SJCRH30 (cell line): ENCODE measurements around the gene OR1E1. TPM values are rescaled to one million over a fixed set of nuclear protein-coding genes. Genes with fewer than 3 reads are reported as not detected.
A peak's percentile ranks its signal among the peaks of the same experiment; 100 is the strongest.
"Not testable (repeated sequence)": the region's sequence is repeated elsewhere in the genome, so short reads cannot be mapped to it uniquely, and the experiment has no call there.

ENCODE experiments used
- DNase-seq, 2 experiments: peaks; one replicate each; pipeline ENCODE4 v3.0.0-alpha.2; 2015 to 2020
- H3K27ac ChIP-seq: fragments of 250-450 bp; sonication (Bioruptor Pico); 2 replicates; pipeline ENCODE4 v1.5.1; 2020; ENCODE audit warnings: mild to moderate bottlenecking, moderate library complexity
- H3K27me3 ChIP-seq: fragments of 250-450 bp; sonication (Bioruptor Pico); 2 replicates; pipeline ENCODE4 v1.5.1; 2020; ENCODE audit warnings: mild to moderate bottlenecking, moderate library complexity
- H3K36me3 ChIP-seq: fragments of 250-450 bp; sonication (Bioruptor Pico); 2 replicates; pipeline ENCODE4 v1.5.1; 2020; ENCODE audit warnings: mild to moderate bottlenecking, moderate library complexity
- H3K4me1 ChIP-seq: fragments of 250-450 bp; sonication (Bioruptor Pico); 2 replicates; pipeline ENCODE4 v1.5.1; 2020; ENCODE audit warnings: mild to moderate bottlenecking, moderate library complexity
- H3K4me3 ChIP-seq: fragments of 250-450 bp; sonication (Bioruptor Pico); 2 replicates; pipeline ENCODE4 v1.5.1; 2020; ENCODE audit warnings: mild to moderate bottlenecking, moderate library complexity
- H3K9me3 ChIP-seq: fragments of 250-450 bp; sonication (Bioruptor Pico); replicated peaks from 2 replicates; pipeline ENCODE4 v1.5.1; 2020; ENCODE audit warnings: mild to moderate bottlenecking, moderate library complexity
- total RNA-seq: library from RNA; depleted of rRNA; stranded (reverse); fragments of >200 nt; shearing (Covaris generic); gene quantifications from 2 replicates; pipeline ENCODE4 v1.2.3, GENCODE V29; 2014; rRNA removed

Gene OR1E1, protein sequence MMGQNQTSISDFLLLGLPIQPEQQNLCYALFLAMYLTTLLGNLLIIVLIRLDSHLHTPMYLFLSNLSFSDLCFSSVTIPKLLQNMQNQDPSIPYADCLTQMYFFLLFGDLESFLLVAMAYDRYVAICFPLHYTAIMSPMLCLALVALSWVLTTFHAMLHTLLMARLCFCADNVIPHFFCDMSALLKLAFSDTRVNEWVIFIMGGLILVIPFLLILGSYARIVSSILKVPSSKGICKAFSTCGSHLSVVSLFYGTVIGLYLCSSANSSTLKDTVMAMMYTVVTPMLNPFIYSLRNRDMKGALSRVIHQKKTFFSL
- total RNA-seq, result 0.18 and 0.33 TPM in 2 replicates

GRCh38 chr17:3398310-3398709 lies at the start of gene OR1E1:
TSS of gene OR1E1 (minus strand) at chr17:3398410. CDS start at chr17:3398410, 0 bp downstream.
- H3K9me3 ChIP-seq, result no peaks in the 10 kb centered on the region
- no peak within 1 kb of the TSS for H3K4me3 ChIP-seq
- no peaks in the 10 kb centered on the region for H3K36me3 ChIP-seq
- H3K4me1 ChIP-seq, result no peaks in the 10 kb centered on the region
- no peak for DNase-seq
- no peak within 1 kb of the TSS for H3K27ac ChIP-seq
- H3K27me3 ChIP-seq, result no peaks in the 10 kb centered on the region

- H3K36me3 ChIP-seq, result no peaks in the 10 kb centered on the region
- H3K4me3 ChIP-seq, result no peak overlapping the region
- no peak overlapping the region for H3K27ac ChIP-seq
- no peaks in the 10 kb centered on the region for H3K4me1 ChIP-seq
- H3K9me3 ChIP-seq, result no peaks in the 10 kb centered on the region
- H3K27me3 ChIP-seq, result no peaks in the 10 kb centered on the region
- DNase-seq, result peak in 1 of 2 experiments; percentile 2
Measured at GRCh38 chr17:3447625-3448024, 49.4 kb upstream of the OR1E1 start.

GRCh38 chr17:3440451-3440850 lies 42.2 kb upstream of the OR1E1 start:
- Histone ChIP-seq H3K4me1 (no peaks in the 10 kb centered on the region), H3K36me3 (no peaks in the 10 kb centered on the region), H3K27ac (no peak overlapping the region), H3K9me3 (no peaks in the 10 kb centered on the region), H3K4me3 (no peak overlapping the region), H3K27me3 (no peaks in the 10 kb centered on the region)
- DNase-seq, result no peak

GRCh38 chr17:3438368-3438767 lies 40.2 kb upstream of the OR1E1 start:
- Histone ChIP-seq H3K36me3 (no peaks in the 10 kb centered on the region), H3K27ac (no peak overlapping the region), H3K4me3 (no peak overlapping the region), H3K27me3 (no peaks in the 10 kb centered on the region), H3K9me3 (no peaks in the 10 kb centered on the region), H3K4me1 (no peaks in the 10 kb centered on the region)
- no peak for DNase-seq

DNA sequence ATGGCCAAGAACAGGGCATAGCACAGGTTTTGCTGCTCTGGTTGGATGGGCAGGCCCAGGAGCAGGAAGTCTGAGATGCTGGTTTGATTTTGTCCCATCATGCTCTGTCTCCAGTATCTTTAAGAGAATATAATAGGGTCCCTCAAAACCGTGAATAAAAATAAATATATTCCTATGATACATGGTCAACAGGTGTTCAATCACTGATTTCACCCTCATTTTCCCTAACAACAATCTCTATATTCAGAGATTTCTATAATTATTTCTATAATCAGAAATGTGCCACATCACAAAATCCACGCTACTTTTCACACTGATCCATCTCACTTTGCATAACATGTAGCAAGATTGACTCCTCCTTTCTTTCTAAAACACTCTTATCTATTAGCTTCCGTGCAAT lies 35.5 kb upstream of the OR1E1 start, which contains the start of gene OR1E2:
Gene OR1E2, minus strand, starts transcription at position 101 of the 400 bp plus-strand sequence. Its CDS starts 0 bp downstream, at position 101.
- H3K4me3 ChIP-seq, result no peak within 1 kb of the TSS
- H3K4me1 ChIP-seq, result no peaks in the 10 kb centered on the region
- no peaks in the 10 kb centered on the region for H3K36me3 ChIP-seq
- H3K9me3 ChIP-seq, result no peaks in the 10 kb centered on the region
- no peaks in the 10 kb centered on the region for H3K27me3 ChIP-seq
- no peak for DNase-seq
- no peak within 1 kb of the TSS for H3K27ac ChIP-seq

DNA sequence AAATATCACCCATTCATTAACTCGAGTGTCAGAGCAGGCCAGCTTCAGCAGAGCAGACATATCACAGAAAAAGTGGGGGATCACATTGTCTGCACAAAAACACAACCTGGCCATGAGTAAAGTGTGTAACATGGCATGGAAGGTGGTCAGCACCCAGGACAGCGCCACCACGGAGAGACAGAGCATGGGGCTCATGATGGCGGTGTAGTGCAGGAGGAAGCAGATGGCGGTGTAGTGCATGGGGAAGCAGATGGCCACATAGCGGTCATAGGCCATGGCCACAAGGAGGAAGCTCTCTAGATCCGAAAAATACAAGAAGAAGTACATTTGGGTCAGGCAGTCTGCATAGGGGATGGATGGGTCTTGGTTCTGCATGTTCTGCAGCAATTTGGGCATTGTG lies 35.0 kb upstream of the OR1E1 start:
- H3K4me1 ChIP-seq, H3K9me3 ChIP-seq, H3K27me3 ChIP-seq, H3K4me3 ChIP-seq, H3K36me3 ChIP-seq, H3K27ac ChIP-seq: not testable (repeated sequence)
- peak; percentile 31 to 36 for DNase-seq

GRCh38 chr17:3418222-3418621 lies 20.0 kb upstream of the OR1E1 start:
- Histone ChIP-seq H3K27ac (no peak overlapping the region), H3K4me3 (no peak overlapping the region), H3K27me3 (no peaks in the 10 kb centered on the region)

GRCh38 chr17:3415610-3416009 lies 17.4 kb upstream of the OR1E1 start:
- Histone ChIP-seq H3K4me1 (no peaks in the 10 kb centered on the region), H3K27ac (no peak overlapping the region), H3K27me3 (no peaks in the 10 kb centered on the region), H3K9me3 (no peaks in the 10 kb centered on the region), H3K36me3 (no peaks in the 10 kb centered on the region), H3K4me3 (no peak overlapping the region)
- DNase-seq, result no peak

More at GRCh38 chr17:3418222-3418621, 20.0 kb upstream of the OR1E1 start:
- Histone ChIP-seq H3K9me3 (no peaks in the 10 kb centered on the region), H3K4me1 (no peaks in the 10 kb centered on the region), H3K36me3 (no peaks in the 10 kb centered on the region)
- no peak for DNase-seq

GRCh38 chr17:3412216-3412615 lies 14.0 kb upstream of the OR1E1 start:
- H3K36me3 ChIP-seq, H3K4me3 ChIP-seq, H3K9me3 ChIP-seq, H3K4me1 ChIP-seq, H3K27ac ChIP-seq, DNase-seq, H3K27me3 ChIP-seq: not testable (repeated sequence)

GRCh38 chr17:3411070-3411469 lies 12.9 kb upstream of the OR1E1 start, which contains the start of gene OR3A3:
TSS of gene OR3A3 (plus strand) at chr17:3411370.
- no peaks in the 10 kb centered on the region for H3K36me3 ChIP-seq
- H3K4me3 ChIP-seq, result no peak within 1 kb of the TSS
- no peaks in the 10 kb centered on the region for H3K4me1 ChIP-seq
- DNase-seq, result no peak
- H3K9me3 ChIP-seq, result no peaks in the 10 kb centered on the region
- no peak within 1 kb of the TSS for H3K27ac ChIP-seq
- H3K27me3 ChIP-seq, result no peaks in the 10 kb centered on the region

- H3K4me3 ChIP-seq, DNase-seq, H3K36me3 ChIP-seq, H3K4me1 ChIP-seq, H3K27me3 ChIP-seq, H3K9me3 ChIP-seq, H3K27ac ChIP-seq: not testable (repeated sequence)
Measured at GRCh38 chr17:3403856-3404255, 5.6 kb upstream of the OR1E1 start.

GRCh38 chr17:3401786-3402185 lies 3.6 kb upstream of the OR1E1 start:
- no peak overlapping the region for H3K27ac ChIP-seq
- no peaks in the 10 kb centered on the region for H3K4me1 ChIP-seq
- DNase-seq, result no peak
- H3K9me3 ChIP-seq, result no peaks in the 10 kb centered on the region
- no peaks in the 10 kb centered on the region for H3K27me3 ChIP-seq
- H3K4me3 ChIP-seq, result no peak overlapping the region
- H3K36me3 ChIP-seq, result no peaks in the 10 kb centered on the region

DNA sequence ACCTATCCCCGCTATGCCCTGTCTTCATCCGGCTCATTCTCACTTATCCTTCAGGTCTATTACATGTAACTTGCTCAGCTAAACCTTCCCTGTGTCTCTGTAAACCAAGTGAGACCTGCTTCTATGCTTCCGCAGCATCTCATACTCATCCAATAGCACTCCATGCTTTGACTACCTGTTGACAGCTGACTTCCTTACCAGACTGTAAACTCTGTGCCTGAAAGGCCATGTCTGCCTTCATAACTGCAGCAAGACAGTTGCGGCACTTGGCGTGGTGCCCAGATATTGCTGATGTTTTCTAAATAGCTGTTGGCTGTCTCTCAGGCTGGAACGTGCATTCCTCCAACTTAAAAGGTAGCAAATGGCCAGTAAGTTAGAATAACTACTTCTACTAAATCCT lies 1.8 kb upstream of the OR1E1 start:
- no peaks in the 10 kb centered on the region for H3K27me3 ChIP-seq
- H3K4me1 ChIP-seq, result no peaks in the 10 kb centered on the region
- no peak overlapping the region for H3K4me3 ChIP-seq
- no peaks in the 10 kb centered on the region for H3K9me3 ChIP-seq
- H3K36me3 ChIP-seq, result no peaks in the 10 kb centered on the region
- no peak overlapping the region for H3K27ac ChIP-seq
- DNase-seq, result peak; percentile 9 to 22

DNA sequence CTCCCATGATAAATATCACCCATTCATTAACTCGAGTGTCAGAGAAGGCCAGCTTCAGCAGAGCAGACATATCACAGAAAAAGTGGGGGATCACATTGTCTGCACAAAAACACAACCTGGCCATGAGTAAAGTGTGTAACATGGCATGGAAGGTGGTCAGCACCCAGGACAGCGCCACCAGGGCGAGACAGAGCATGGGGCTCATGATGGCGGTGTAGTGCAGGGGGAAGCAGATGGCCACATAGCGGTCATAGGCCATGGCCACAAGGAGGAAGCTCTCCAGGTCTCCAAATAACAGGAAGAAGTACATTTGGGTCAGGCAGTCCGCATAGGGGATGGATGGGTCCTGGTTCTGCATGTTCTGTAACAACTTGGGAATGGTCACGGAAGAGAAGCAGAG lies 409 bp downstream of the OR1E1 start:
- H3K27ac ChIP-seq, H3K9me3 ChIP-seq, H3K27me3 ChIP-seq, H3K4me1 ChIP-seq, H3K4me3 ChIP-seq, H3K36me3 ChIP-seq: not testable (repeated sequence)
- DNase-seq, result peak; percentile 23 to 34

GRCh38 chr17:3389791-3390190 lies 8.4 kb downstream of the OR1E1 start:
- Histone ChIP-seq H3K27ac (no peak overlapping the region), H3K27me3 (no peaks in the 10 kb centered on the region), H3K9me3 (no peaks in the 10 kb centered on the region), H3K36me3 (no peaks in the 10 kb centered on the region), H3K4me3 (no peak overlapping the region), H3K4me1 (no peaks in the 10 kb centered on the region)
- DNase-seq, result no peak
